Suprapubic skin (tissue), 4 donors: Measurements from ENCODE around the gene USP47. TPM values are rescaled to one million over a fixed set of nuclear protein-coding genes. Genes with fewer than 3 reads are reported as not detected.
A peak's percentile ranks its signal among the peaks of the same experiment; 100 is the strongest.

ENCODE experiments used
- DNase-seq, 2 donors: peaks; one replicate each; pipeline ENCODE4 v3.0.0-alpha.2; 2019; ENCODE audit warnings: low spot score in 2 of 2
- H3K27ac ChIP-seq: fragments of 200-600 bp; sonication (generic); one replicate; pipeline ENCODE4 v1.5.1; 2019
- H3K27me3 ChIP-seq: fragments of 200-600 bp; sonication (generic); one replicate; pipeline ENCODE4 v1.5.1; 2019
- H3K36me3 ChIP-seq: fragments of 200-600 bp; sonication (generic); one replicate; pipeline ENCODE4 v1.5.1; 2019
- H3K4me1 ChIP-seq: fragments of 200-600 bp; sonication (generic); one replicate; pipeline ENCODE4 v1.5.1; 2019
- H3K4me3 ChIP-seq: fragments of 200-600 bp; sonication (generic); one replicate; pipeline ENCODE4 v1.5.1; 2019; ENCODE audit warnings: mild to moderate bottlenecking
- H3K9me3 ChIP-seq: fragments of 200-600 bp; sonication (generic); one replicate; pipeline ENCODE4 v1.5.1; 2019
- CTCF ChIP-seq, 2 donors: fragments of 200-600 bp in 1 of 2; fragments of 450-650 bp in 1 of 2; sonication (generic) in 1 of 2; IDR thresholded peaks; one replicate each; pipeline ENCODE4 v1.5.1; 2016 to 2019; ENCODE audit warnings: antibody characterized with exemption in 2 of 2, mild to moderate bottlenecking in 1 of 2, moderate library complexity in 1 of 2
- EP300 ChIP-seq: sonication (generic); formaldehyde crosslinking; IDR thresholded peaks from one replicate; pipeline ENCODE4 v1.6.1; 2017; ENCODE audit warnings: antibody characterized with exemption
- POLR2A ChIP-seq, 2 donors: fragments of 450-650 bp; IDR thresholded peaks; one replicate each; pipeline ENCODE4 v1.6.1; 2017; ENCODE audit warnings: antibody characterized with exemption in 2 of 2, mild to moderate bottlenecking in 2 of 2, moderate library complexity in 2 of 2
- POLR2AphosphoS5 ChIP-seq, 3 donors: sonication (generic); formaldehyde crosslinking; IDR thresholded peaks; one replicate each; pipeline ENCODE4 v1.6.1; 2017; ENCODE audit warnings: antibody characterized with exemption in 3 of 3
- WGBS: methylation state at CpG from one replicate; pipeline ENCODE4 v1.1.5; 2018; 5-methylcytosine and 5-hydroxymethylcytosine counted together
- total RNA-seq, 4 donors: library from RNA; depleted of rRNA; stranded (reverse); fragments of >200 nt; gene quantifications; one replicate each; pipeline ENCODE4 v1.1.0, GENCODE V29; 2016

The USP47 gene
- total RNA-seq, 4 donors from 2014 or later: 56.0 to 102 (median 72.2) TPM

GRCh38 chr11:11810764-11811726 is 30.7 kb upstream of the USP47 start:
- Histone ChIP-seq H3K27me3 (no peaks in the 10 kb centered on the region), H3K4me1 (no peaks in the 10 kb centered on the region), H3K36me3 (no peaks in the 10 kb centered on the region), H3K9me3 (no peaks in the 10 kb centered on the region), H3K4me3 (no peak overlapping the region), H3K27ac (no peak overlapping the region)
- DNase-seq: no peak
- 90% methylated on average over 35 of the region's 35 CpGs for WGBS
- no peak for TF ChIP-seq EP300
- no peak for TF ChIP-seq POLR2AphosphoS5 (IDR thresholded peaks at IDR 0.05)
- no peak for TF ChIP-seq CTCF (IDR thresholded peaks at IDR 0.05)
- no peak for TF ChIP-seq POLR2A (IDR thresholded peaks at IDR 0.05)

GRCh38 chr11:11813288-11813962 is 28.3 kb upstream of the USP47 start:
- WGBS: 56% methylated on average over 3 of the region's 3 CpGs
- no peak overlapping the region for H3K4me3 ChIP-seq
- no peaks in the 10 kb centered on the region for H3K4me1 ChIP-seq
- no peak for DNase-seq
- peak; percentile 38 for TF ChIP-seq EP300
- peak in 1 of 3 donors; percentile 50 for TF ChIP-seq POLR2AphosphoS5 (IDR thresholded peaks at IDR 0.05)
- no peak for TF ChIP-seq POLR2A (IDR thresholded peaks at IDR 0.05)
- H3K27me3 ChIP-seq: no peaks in the 10 kb centered on the region
- no peaks in the 10 kb centered on the region for H3K9me3 ChIP-seq
- H3K27ac ChIP-seq: no peak overlapping the region
- H3K36me3 ChIP-seq: no peaks in the 10 kb centered on the region

- WGBS: 93% methylated on average over 7 of the region's 7 CpGs
- Histone ChIP-seq H3K4me3 (no peak overlapping the region), H3K36me3 (no peaks in the 10 kb centered on the region), H3K27ac (no peak overlapping the region), H3K4me1 (no peaks in the 10 kb centered on the region), H3K27me3 (no peaks in the 10 kb centered on the region), H3K9me3 (no peaks in the 10 kb centered on the region)
- no peak for DNase-seq
- TF ChIP-seq POLR2AphosphoS5 (IDR thresholded peaks at IDR 0.05): no peak
Observed at GRCh38 chr11:11814614-11815452, 26.9 kb upstream of the USP47 start.

GRCh38 chr11:11816511-11817314 is 25.1 kb upstream of the USP47 start:
- TF ChIP-seq POLR2AphosphoS5 (IDR thresholded peaks at IDR 0.05): no peak
- TF ChIP-seq CTCF (IDR thresholded peaks at IDR 0.05): no peak
- TF ChIP-seq POLR2A (IDR thresholded peaks at IDR 0.05): no peak
- no peaks in the 10 kb centered on the region for H3K4me1 ChIP-seq
- H3K27me3 ChIP-seq: no peaks in the 10 kb centered on the region
- no peaks in the 10 kb centered on the region for H3K9me3 ChIP-seq
- no peak for DNase-seq
- H3K4me3 ChIP-seq: no peak overlapping the region
- H3K27ac ChIP-seq: no peak overlapping the region
- H3K36me3 ChIP-seq: no peaks in the 10 kb centered on the region
- WGBS: 85% methylated on average over 2 of the region's 2 CpGs

- TF ChIP-seq POLR2AphosphoS5 (IDR thresholded peaks at IDR 0.05): no peak
- TF ChIP-seq POLR2A (IDR thresholded peaks at IDR 0.05): no peak
- TF ChIP-seq CTCF (IDR thresholded peaks at IDR 0.05): no peak
- TF ChIP-seq EP300: no peak
- H3K27me3 ChIP-seq: no peaks in the 10 kb centered on the region
- H3K4me1 ChIP-seq: no peaks in the 10 kb centered on the region
- H3K27ac ChIP-seq: no peak overlapping the region
- no peak overlapping the region for H3K4me3 ChIP-seq
- WGBS: 94% methylated on average over 5 of the region's 5 CpGs
- H3K36me3 ChIP-seq: no peaks in the 10 kb centered on the region
- no peak for DNase-seq
- no peaks in the 10 kb centered on the region for H3K9me3 ChIP-seq
Observed at GRCh38 chr11:11817957-11818356, 23.8 kb upstream of the USP47 start.
